ENCODE results near the gene PITX3.

DNA sequence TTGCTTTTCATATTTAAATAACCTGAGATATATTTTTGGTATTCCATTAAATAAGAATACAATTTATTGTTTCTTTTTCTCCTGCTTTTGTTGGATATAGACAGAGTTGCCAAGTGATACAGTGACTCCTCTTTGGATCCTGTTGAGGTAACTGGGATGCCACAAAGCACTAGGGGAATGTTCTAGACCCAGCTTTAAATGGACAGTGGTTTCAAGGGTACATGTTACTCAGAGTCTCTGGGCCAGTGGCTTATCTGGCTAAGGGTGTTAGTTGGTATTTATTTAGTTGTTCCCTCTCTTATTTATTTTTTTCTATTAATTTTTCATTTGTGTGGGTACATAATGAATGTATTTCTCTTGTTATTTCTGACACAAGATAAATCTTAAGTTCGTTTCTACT is 13.1 kb upstream of the PITX3 start:
- TF ChIP-seq TEAD4 (IDR thresholded peaks at IDR 0.05; ENCODE audit: borderline replicate concordance, insufficient read depth), result no peak
- TF ChIP-seq SIN3A (IDR thresholded peaks at IDR 0.05; ENCODE audit: borderline replicate concordance, low read depth, low read length), result no peak
- TF ChIP-seq, protein P1, sequence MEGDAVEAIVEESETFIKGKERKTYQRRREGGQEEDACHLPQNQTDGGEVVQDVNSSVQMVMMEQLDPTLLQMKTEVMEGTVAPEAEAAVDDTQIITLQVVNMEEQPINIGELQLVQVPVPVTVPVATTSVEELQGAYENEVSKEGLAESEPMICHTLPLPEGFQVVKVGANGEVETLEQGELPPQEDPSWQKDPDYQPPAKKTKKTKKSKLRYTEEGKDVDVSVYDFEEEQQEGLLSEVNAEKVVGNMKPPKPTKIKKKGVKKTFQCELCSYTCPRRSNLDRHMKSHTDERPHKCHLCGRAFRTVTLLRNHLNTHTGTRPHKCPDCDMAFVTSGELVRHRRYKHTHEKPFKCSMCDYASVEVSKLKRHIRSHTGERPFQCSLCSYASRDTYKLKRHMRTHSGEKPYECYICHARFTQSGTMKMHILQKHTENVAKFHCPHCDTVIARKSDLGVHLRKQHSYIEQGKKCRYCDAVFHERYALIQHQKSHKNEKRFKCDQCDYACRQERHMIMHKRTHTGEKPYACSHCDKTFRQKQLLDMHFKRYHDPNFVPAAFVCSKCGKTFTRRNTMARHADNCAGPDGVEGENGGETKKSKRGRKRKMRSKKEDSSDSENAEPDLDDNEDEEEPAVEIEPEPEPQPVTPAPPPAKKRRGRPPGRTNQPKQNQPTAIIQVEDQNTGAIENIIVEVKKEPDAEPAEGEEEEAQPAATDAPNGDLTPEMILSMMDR (IDR thresholded peaks at IDR 0.05), result no peak
- no peak for TF ChIP-seq EP300 (IDR thresholded peaks at IDR 0.05; ENCODE audit: borderline replicate concordance in 1 of 2, low read depth in 1 of 2, low read length in 1 of 2)
- TF ChIP-seq NRF1 (IDR thresholded peaks at IDR 0.05; ENCODE audit: low read depth, low read length), result no peak
- TF ChIP-seq EZH2phosphoT487 (IDR thresholded peaks at IDR 0.05; ENCODE audit: borderline replicate concordance, low read depth), result no peak
- TF ChIP-seq RFX5 (IDR thresholded peaks at IDR 0.05; ENCODE audit: low read length), result no peak
- no peak for TF ChIP-seq FOXJ3 (CRISPR knock-in tag; IDR thresholded peaks at IDR 0.05)
- no peak for TF ChIP-seq MAX (IDR thresholded peaks at IDR 0.05; ENCODE audit: low read depth)
- no peak for TF ChIP-seq GABPA (IDR thresholded peaks at IDR 0.05; ENCODE audit: low read depth)
- TF ChIP-seq POLR2AphosphoS5 (IDR thresholded peaks at IDR 0.05; ENCODE audit: low read depth, low read length), result no peak

Data from SK-N-SH (cell line).